ENCODE results near the gene COL4A4.

- TF ChIP-seq ELK4 (IDR thresholded peaks at IDR 0.05; ENCODE audit: borderline replicate concordance, low read depth, low read length) (no peak), YY1 (tag by site-specific recombination; IDR thresholded peaks at IDR 0.05) (no peak), ZNF654 (tag by site-specific recombination; IDR thresholded peaks at IDR 0.05; ENCODE audit: low read depth) (no peak), CTCF (tag by site-specific recombination; IDR thresholded peaks at IDR 0.05) (no peak), ZNF660 (tag by site-specific recombination; IDR thresholded peaks at IDR 0.05) (no peak), HOXA7 (CRISPR knock-in tag; IDR thresholded peaks at IDR 0.05; ENCODE audit: borderline replicate concordance) (no peak), ZNF341 (tag by site-specific recombination; IDR thresholded peaks at IDR 0.05; ENCODE audit: low read depth) (no peak), KLF8 (tag by site-specific recombination; IDR thresholded peaks at IDR 0.05) (no peak), ZNF10 (tag by site-specific recombination; IDR thresholded peaks at IDR 0.05) (no peak), ZNF169 (tag by site-specific recombination; IDR thresholded peaks at IDR 0.05) (no peak), KLF1 (tag by site-specific recombination; IDR thresholded peaks at IDR 0.05) (no peak), ZNF311 (tag by site-specific recombination; IDR thresholded peaks at IDR 0.05; ENCODE audit: borderline replicate concordance) (no peak)
- TF ChIP-seq, protein P1, sequence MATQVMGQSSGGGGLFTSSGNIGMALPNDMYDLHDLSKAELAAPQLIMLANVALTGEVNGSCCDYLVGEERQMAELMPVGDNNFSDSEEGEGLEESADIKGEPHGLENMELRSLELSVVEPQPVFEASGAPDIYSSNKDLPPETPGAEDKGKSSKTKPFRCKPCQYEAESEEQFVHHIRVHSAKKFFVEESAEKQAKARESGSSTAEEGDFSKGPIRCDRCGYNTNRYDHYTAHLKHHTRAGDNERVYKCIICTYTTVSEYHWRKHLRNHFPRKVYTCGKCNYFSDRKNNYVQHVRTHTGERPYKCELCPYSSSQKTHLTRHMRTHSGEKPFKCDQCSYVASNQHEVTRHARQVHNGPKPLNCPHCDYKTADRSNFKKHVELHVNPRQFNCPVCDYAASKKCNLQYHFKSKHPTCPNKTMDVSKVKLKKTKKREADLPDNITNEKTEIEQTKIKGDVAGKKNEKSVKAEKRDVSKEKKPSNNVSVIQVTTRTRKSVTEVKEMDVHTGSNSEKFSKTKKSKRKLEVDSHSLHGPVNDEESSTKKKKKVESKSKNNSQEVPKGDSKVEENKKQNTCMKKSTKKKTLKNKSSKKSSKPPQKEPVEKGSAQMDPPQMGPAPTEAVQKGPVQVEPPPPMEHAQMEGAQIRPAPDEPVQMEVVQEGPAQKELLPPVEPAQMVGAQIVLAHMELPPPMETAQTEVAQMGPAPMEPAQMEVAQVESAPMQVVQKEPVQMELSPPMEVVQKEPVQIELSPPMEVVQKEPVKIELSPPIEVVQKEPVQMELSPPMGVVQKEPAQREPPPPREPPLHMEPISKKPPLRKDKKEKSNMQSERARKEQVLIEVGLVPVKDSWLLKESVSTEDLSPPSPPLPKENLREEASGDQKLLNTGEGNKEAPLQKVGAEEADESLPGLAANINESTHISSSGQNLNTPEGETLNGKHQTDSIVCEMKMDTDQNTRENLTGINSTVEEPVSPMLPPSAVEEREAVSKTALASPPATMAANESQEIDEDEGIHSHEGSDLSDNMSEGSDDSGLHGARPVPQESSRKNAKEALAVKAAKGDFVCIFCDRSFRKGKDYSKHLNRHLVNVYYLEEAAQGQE (tag by site-specific recombination; IDR thresholded peaks at IDR 0.05) = no peak
Measured at GRCh38 chr2:226965376-226965775, 198.6 kb downstream of the COL4A4 start.

Data from HEK293 (cell line).